ENCODE results near the gene CSTF2T. TPM values are rescaled to one million over a fixed set of nuclear protein-coding genes. Genes with fewer than 3 reads are reported as not detected.

Gene CSTF2T
- total and polyA plus RNA-seq, 10 donors, result 12.2 to 37.1 (median 29.9) TPM

DNA sequence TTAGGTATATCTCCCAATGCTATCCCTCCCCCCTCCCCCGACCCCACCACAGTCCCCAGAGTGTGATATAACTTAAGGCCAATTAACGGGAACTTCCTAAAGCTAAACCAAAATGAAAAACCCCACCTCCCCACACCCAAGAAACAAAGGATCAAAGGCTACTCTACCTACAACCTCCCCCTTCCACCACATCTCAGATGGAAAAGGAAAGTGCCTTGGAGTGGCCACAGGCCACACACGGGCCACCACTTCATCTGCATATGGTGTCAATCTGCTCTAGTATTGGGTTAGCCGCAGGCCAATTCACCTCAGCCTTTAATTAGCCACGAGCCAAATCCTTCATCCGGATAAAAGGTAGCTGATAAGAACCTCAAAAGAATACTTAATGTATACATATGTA, 19.6 kb downstream of the CSTF2T start:
- WGBS, 5 donors, result 81 to 91% (median 86%) methylated on average over 6 of the region's 6 CpGs
- peaks cover 0 to 18% (median 0%) of the 10 kb centered on the region in 7 donors for H3K27me3 ChIP-seq (replicated peaks in 1 of 7)
- TF ChIP-seq, protein P1, sequence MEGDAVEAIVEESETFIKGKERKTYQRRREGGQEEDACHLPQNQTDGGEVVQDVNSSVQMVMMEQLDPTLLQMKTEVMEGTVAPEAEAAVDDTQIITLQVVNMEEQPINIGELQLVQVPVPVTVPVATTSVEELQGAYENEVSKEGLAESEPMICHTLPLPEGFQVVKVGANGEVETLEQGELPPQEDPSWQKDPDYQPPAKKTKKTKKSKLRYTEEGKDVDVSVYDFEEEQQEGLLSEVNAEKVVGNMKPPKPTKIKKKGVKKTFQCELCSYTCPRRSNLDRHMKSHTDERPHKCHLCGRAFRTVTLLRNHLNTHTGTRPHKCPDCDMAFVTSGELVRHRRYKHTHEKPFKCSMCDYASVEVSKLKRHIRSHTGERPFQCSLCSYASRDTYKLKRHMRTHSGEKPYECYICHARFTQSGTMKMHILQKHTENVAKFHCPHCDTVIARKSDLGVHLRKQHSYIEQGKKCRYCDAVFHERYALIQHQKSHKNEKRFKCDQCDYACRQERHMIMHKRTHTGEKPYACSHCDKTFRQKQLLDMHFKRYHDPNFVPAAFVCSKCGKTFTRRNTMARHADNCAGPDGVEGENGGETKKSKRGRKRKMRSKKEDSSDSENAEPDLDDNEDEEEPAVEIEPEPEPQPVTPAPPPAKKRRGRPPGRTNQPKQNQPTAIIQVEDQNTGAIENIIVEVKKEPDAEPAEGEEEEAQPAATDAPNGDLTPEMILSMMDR (IDR thresholded peaks at IDR 0.05 in 8 of 11, conservative IDR thresholded peaks at IDR 0.05 in 3 of 11), result no peak
- no peak for TF ChIP-seq POLR2A (IDR thresholded peaks at IDR 0.05)
- no peak for TF ChIP-seq POLR2AphosphoS5 (IDR thresholded peaks at IDR 0.05)
- intact Hi-C loops (cut with DNase I; ENCODE audit: low total_unique reads), result no loop called here
- DNase-seq, result no peak
- H3K4me3 ChIP-seq, result no peak overlapping the region
- no peaks in the 10 kb centered on the region for H3K36me3 ChIP-seq
- H3K9me3 ChIP-seq, result no peaks in the 10 kb centered on the region
- H3K27ac ChIP-seq, result no peak overlapping the region
- no peaks in the 10 kb centered on the region for H3K4me1 ChIP-seq

DNA sequence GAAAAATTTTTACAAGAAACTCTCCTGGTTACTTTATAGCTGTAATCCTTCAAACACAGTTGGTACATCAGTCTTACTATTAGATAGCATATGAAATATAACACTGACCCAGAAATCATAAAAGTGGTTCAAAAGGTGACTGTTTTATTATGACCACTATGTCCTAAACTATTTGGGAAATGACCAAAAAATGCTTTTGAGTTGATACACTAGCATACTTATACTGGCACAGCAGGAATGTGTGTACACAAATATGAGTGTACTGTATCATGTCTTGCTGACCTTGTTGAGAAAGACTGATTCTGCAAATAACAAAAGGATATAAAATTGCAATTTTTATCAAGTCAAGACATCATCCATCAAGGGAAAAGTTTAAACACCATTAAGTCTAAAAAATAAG, 24.3 kb downstream of the CSTF2T start:
- intact Hi-C loops (cut with DNase I; ENCODE audit: low total_unique reads), result no loop called here
- Histone ChIP-seq H3K27me3 (replicated peaks in 1 of 7) (peaks cover 0 to 16% (median 0%) of the 10 kb centered on the region in 7 donors), H3K27ac (no peak overlapping the region), H3K9me3 (peaks cover 0 to 14% (median 7%) of the 10 kb centered on the region in 8 donors), H3K4me1 (no peaks in the 10 kb centered on the region), H3K4me3 (no peak overlapping the region), H3K36me3 (no peaks in the 10 kb centered on the region)
- TF ChIP-seq POLR2AphosphoS5 (IDR thresholded peaks at IDR 0.05) (no peak), POLR2A (IDR thresholded peaks at IDR 0.05) (no peak)
- TF ChIP-seq, protein P1 (IDR thresholded peaks at IDR 0.05 in 8 of 11, conservative IDR thresholded peaks at IDR 0.05 in 3 of 11), result no peak
- no peak for DNase-seq

DNA sequence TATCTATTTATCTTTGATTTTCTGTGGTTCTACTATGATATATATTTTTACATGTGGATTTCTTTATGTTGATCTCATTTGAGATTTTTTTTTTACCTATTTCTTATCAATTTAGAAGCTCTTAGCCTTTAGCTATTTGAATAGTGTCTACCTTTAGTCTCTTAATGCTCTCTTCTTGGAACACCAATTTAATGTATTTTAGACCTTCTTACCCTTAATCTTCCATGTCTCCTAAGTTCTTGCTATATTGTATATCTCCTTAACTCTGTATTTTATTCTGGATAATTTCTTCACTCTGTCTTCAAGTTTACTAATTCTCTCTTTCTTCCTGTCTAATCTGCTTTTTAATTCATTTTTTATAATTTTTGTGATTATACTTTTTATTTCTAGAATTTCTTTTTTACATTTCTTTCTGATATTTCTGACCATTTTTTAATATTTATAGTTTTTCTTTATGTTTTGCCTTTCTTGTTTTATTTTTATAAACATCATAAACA, 27.3 kb downstream of the CSTF2T start:
- TF ChIP-seq, protein P1 (IDR thresholded peaks at IDR 0.05 in 8 of 11, conservative IDR thresholded peaks at IDR 0.05 in 3 of 11), result no peak
- TF ChIP-seq POLR2AphosphoS5 (IDR thresholded peaks at IDR 0.05) (no peak), POLR2A (IDR thresholded peaks at IDR 0.05) (no peak)
- no peaks in the 10 kb centered on the region for H3K27me3 ChIP-seq (replicated peaks in 1 of 7)
- H3K36me3 ChIP-seq, result no peaks in the 10 kb centered on the region
- H3K27ac ChIP-seq, result no peak overlapping the region
- intact Hi-C loops (cut with DNase I; ENCODE audit: low total_unique reads), result no loop called here
- H3K9me3 ChIP-seq, result peaks cover 0 to 14% (median 7%) of the 10 kb centered on the region in 8 donors
- no peak for DNase-seq
- H3K4me3 ChIP-seq, result no peak overlapping the region
- H3K4me1 ChIP-seq, result peaks cover 0 to 6% (median 0%) of the 10 kb centered on the region in 6 donors

DNA sequence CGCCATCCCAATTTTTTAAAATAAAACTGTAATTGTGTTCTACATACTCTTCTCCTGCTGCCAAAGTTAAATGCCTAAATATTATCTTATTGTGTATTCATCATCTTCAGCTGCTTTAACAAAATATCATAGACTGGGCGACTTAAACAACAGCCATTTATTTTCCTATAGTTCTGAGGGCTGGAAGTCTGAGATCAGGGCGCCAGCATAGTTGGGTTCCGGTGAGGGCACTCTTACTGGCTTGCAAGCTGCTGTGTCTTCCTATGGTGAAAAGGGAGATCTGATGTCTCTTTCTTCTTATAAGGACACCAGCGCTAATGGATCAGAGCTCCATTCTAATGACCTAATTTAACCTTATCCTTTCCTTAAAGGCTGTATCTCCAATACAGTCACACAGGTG, 30.4 kb downstream of the CSTF2T start:
- 91 to 96% (median 92%) methylated on average over 5 of the region's 5 CpGs for WGBS, 5 donors
- Histone ChIP-seq H3K36me3 (no peaks in the 10 kb centered on the region), H3K9me3 (peaks cover 0 to 14% (median 7%) of the 10 kb centered on the region in 8 donors), H3K27me3 (replicated peaks in 1 of 7) (no peaks in the 10 kb centered on the region), H3K27ac (no peak overlapping the region), H3K4me3 (no peak overlapping the region), H3K4me1 (peaks cover 0 to 6% (median 0%) of the 10 kb centered on the region in 6 donors)
- DNase-seq, result no peak
- intact Hi-C loops (cut with DNase I; ENCODE audit: low total_unique reads), result loop anchor here (10.0 kb wide), 1 partner anchor 56 kb away; no protein-coding TSS in a partner anchor
- TF ChIP-seq, protein P1 (IDR thresholded peaks at IDR 0.05 in 8 of 11, conservative IDR thresholded peaks at IDR 0.05 in 3 of 11), result no peak
- no peak for TF ChIP-seq POLR2A (IDR thresholded peaks at IDR 0.05)
- TF ChIP-seq POLR2AphosphoS5 (IDR thresholded peaks at IDR 0.05), result no peak

All from spleen (tissue), 11 donors.